ENCODE results near the gene BLOC1S6. TPM values are rescaled to one million over a fixed set of nuclear protein-coding genes. Genes with fewer than 3 reads are reported as not detected.

The BLOC1S6 gene
- total RNA-seq = 10 to 100 TPM; 20.9 to 51.6 (median 36.9) TPM

DNA sequence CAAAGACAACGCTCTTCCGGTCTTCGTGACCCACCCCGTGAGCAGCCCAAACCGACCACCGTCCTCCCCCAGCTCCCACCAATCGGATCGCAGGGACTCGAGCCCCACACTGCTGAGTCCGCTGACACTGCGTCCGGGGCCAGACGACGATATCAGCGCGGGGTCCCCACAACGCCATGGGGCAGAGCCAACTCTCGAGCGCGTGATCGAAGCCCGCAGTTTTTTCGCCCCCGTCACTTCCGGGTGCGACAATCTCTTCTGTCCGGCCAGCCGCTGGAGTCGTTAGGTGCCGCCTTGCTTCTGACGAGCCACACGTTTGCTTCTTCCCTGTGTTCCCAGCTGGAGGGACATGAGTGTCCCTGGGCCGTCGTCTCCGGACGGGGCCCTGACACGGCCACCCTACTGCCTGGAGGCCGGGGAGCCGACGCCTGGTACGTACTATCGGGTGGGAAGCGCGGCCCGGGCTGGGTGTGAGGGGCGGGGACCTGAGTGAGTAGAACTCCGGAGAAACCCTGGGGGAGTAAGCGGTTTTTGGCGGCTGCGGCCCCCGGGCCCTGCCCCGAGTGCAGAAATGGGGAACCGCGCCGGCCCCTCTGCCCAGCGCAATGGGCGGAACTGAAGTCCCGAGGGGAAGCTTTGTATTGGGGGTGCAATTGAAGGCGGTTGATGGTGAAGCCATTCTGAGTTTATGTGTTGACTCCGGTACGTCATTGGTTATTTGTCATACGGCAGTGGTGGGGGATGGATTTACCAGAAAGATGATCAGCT, at the start of gene BLOC1S6:
BLOC1S6 (plus strand) TSS at position 285 of the 768 bp plus-strand sequence; CDS start at position 350, 65 bp downstream.
- DNase-seq (peak; percentile 87 to 95), ATAC-seq (ENCODE audit: low FRiP score in 2 of 2) (peak; percentile 95 to 96)
- Histone ChIP-seq H3K4me1 (peaks cover 28 to 37% (median 35%) of the 10 kb centered on the region in 4 donors), H3K27me3 (no peaks in the 10 kb centered on the region), H3K4me3 (peak within 1 kb of the TSS; percentile 62 to 88 (median 69)), H3K36me3 (no peaks in the 10 kb centered on the region), H3K9me3 (no peaks in the 10 kb centered on the region), H3K27ac (peak within 1 kb of the TSS; percentile 97 to 100 (median 98))
- 0% methylated on average over 30 to 54 of the region's 62 CpGs for WGBS, 2 donors
- peak in 3 of 4 donors; percentile 56 to 91 (median 90) for TF ChIP-seq POLR2A (IDR thresholded peaks at IDR 0.05)
- peak; percentile 88 to 96 for TF ChIP-seq POLR2AphosphoS5 (IDR thresholded peaks at IDR 0.05)
- peak in 2 of 6 experiments; percentile 7 to 19 for TF ChIP-seq CTCF (IDR thresholded peaks at IDR 0.05)
- TF ChIP-seq EP300 (IDR thresholded peaks at IDR 0.05) = peak in 2 of 4 donors; percentile 36 to 56

GRCh38 chr15:45539680-45540079, 47.5 kb upstream of the BLOC1S6 start:
- TF ChIP-seq POLR2A (IDR thresholded peaks at IDR 0.05) = no peak
- no peak for TF ChIP-seq POLR2AphosphoS5 (IDR thresholded peaks at IDR 0.05)
- no peak for TF ChIP-seq CTCF (IDR thresholded peaks at IDR 0.05)
- TF ChIP-seq EP300 (IDR thresholded peaks at IDR 0.05) = no peak
- WGBS, 2 donors = 89 to 94% methylated on average over 3 of the region's 3 CpGs
- ATAC-seq (ENCODE audit: low FRiP score in 2 of 2) = no peak
- Histone ChIP-seq H3K4me1 (no peaks in the 10 kb centered on the region), H3K27me3 (no peaks in the 10 kb centered on the region), H3K4me3 (no peak overlapping the region), H3K9me3 (no peaks in the 10 kb centered on the region), H3K27ac (no peak overlapping the region), H3K36me3 (no peaks in the 10 kb centered on the region)
- no peak for DNase-seq

DNA sequence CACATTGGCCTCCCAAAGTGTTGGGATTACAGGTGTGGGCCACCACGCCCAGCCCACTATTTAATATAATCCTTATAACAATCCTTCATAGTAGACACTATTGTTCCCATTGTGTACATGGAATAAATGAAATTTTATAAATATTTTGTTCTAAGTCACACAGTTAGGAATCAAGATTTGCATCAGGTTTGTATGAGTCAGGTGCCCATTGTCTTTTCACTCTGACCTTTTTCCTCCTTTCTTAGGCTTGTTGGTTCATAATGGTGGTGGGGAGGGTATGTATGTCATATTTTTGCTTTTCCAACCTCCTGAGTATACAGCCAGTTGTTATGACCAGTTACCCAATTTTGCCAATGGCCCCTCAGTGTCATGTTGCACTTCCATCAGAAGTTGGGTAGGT, 46.6 kb upstream of the BLOC1S6 start:
- no peak overlapping the region for H3K27ac ChIP-seq
- DNase-seq (no peak), ATAC-seq (ENCODE audit: low FRiP score in 2 of 2) (no peak)
- H3K27me3 ChIP-seq = no peaks in the 10 kb centered on the region
- TF ChIP-seq CTCF (IDR thresholded peaks at IDR 0.05) (no peak), POLR2A (IDR thresholded peaks at IDR 0.05) (no peak), POLR2AphosphoS5 (IDR thresholded peaks at IDR 0.05) (no peak), EP300 (IDR thresholded peaks at IDR 0.05) (no peak)
- H3K4me3 ChIP-seq = no peak overlapping the region
- no peaks in the 10 kb centered on the region for H3K36me3 ChIP-seq
- 84 to 86% methylated on average over 1 of the region's 1 CpG for WGBS, 2 donors
- H3K4me1 ChIP-seq = no peaks in the 10 kb centered on the region
- no peaks in the 10 kb centered on the region for H3K9me3 ChIP-seq

GRCh38 chr15:45543051-45543450, 44.1 kb upstream of the BLOC1S6 start:
- Histone ChIP-seq H3K4me3 (no peak overlapping the region), H3K27me3 (no peaks in the 10 kb centered on the region), H3K9me3 (no peaks in the 10 kb centered on the region), H3K27ac (no peak overlapping the region), H3K4me1 (no peaks in the 10 kb centered on the region), H3K36me3 (no peaks in the 10 kb centered on the region)
- WGBS, 2 donors = 85 to 88% methylated on average over 3 of the region's 3 CpGs
- TF ChIP-seq POLR2AphosphoS5 (IDR thresholded peaks at IDR 0.05) (no peak), EP300 (IDR thresholded peaks at IDR 0.05) (no peak), CTCF (IDR thresholded peaks at IDR 0.05) (no peak), POLR2A (IDR thresholded peaks at IDR 0.05) (no peak)
- ATAC-seq (ENCODE audit: low FRiP score in 2 of 2) = no peak
- no peak for DNase-seq
